ENCODE measurements around the gene ZFYVE27.
A peak's percentile ranks its signal among the peaks of the same experiment; 100 is the strongest.

Gene ZFYVE27

GRCh38 chr10:97718178-97718577, 18.8 kb upstream of the ZFYVE27 start:
- no peak for TF ChIP-seq CTCF (IDR thresholded peaks at IDR 0.05; ENCODE audit: control insufficient read depth, extremely low read depth, insufficient read depth)
- no peak for DNase-seq (ENCODE audit: low read depth)
- H3K4me3 ChIP-seq (ENCODE audit: low read depth, low read length) = no peak overlapping the region

- no peak for TF ChIP-seq CTCF (IDR thresholded peaks at IDR 0.05; ENCODE audit: control insufficient read depth, extremely low read depth, insufficient read depth)
- no peak overlapping the region for H3K4me3 ChIP-seq (ENCODE audit: low read depth, low read length)
- DNase-seq (ENCODE audit: low read depth) = peak; percentile 99
Measured at GRCh38 chr10:97718659-97719142, 18.2 kb upstream of the ZFYVE27 start.

GRCh38 chr10:97719602-97720001, 17.3 kb upstream of the ZFYVE27 start:
- no peak for DNase-seq (ENCODE audit: low read depth)
- H3K4me3 ChIP-seq (ENCODE audit: low read depth, low read length) = no peak overlapping the region
- TF ChIP-seq CTCF (IDR thresholded peaks at IDR 0.05; ENCODE audit: control insufficient read depth, extremely low read depth, insufficient read depth) = no peak

DNA sequence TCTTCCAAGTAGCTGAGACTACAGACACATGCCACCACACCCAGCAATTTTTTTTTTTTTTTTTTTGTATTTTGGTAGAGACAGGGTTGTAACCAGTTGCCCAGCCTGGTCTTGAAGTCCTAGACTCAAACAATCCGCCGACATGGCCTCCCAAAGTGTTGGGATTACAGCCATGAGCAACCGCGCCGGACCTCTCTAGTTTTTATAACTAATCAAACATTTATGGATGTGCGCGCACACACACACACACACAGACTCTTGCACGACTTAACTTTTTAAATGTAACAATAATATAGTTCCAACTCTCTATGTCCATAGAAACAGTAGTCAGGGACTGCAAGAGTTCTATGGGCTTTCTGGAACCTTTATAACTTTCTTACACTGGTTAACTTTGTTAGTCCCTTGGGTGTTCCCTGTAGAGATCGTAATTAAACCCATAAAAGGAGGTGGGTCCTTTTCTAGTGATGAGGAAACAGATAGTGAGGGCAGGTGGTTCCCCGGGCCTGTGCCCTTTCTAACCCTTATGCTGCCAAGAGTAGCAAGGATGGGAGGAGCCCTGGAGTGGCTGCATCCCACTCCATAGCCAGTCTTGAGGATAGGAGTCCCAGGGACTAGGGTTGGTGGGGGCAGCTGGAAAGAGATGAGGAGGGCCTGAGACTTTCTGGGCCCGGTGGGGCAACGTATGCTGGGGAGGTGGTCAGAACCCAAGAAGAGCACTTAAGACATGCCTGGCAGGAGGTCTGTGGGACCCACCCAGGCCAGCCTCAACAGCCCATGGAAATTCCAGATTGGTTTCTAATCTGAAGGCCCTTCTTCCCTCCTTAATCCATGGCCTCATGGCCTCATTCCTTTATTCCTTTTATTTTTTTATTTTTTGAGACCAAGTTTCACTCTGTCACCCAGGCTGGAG, 14.8 kb upstream of the ZFYVE27 start:
- H3K4me3 ChIP-seq (ENCODE audit: low read depth, low read length) = no peak overlapping the region
- TF ChIP-seq CTCF (IDR thresholded peaks at IDR 0.05; ENCODE audit: control insufficient read depth, extremely low read depth, insufficient read depth) = no peak
- DNase-seq (ENCODE audit: low read depth) = no peak

- no peak for TF ChIP-seq CTCF (IDR thresholded peaks at IDR 0.05; ENCODE audit: control insufficient read depth, extremely low read depth, insufficient read depth)
- DNase-seq (ENCODE audit: low read depth) = no peak
- H3K4me3 ChIP-seq (ENCODE audit: low read depth, low read length) = no peak overlapping the region
Measured at GRCh38 chr10:97723001-97723400, 13.9 kb upstream of the ZFYVE27 start.

DNA sequence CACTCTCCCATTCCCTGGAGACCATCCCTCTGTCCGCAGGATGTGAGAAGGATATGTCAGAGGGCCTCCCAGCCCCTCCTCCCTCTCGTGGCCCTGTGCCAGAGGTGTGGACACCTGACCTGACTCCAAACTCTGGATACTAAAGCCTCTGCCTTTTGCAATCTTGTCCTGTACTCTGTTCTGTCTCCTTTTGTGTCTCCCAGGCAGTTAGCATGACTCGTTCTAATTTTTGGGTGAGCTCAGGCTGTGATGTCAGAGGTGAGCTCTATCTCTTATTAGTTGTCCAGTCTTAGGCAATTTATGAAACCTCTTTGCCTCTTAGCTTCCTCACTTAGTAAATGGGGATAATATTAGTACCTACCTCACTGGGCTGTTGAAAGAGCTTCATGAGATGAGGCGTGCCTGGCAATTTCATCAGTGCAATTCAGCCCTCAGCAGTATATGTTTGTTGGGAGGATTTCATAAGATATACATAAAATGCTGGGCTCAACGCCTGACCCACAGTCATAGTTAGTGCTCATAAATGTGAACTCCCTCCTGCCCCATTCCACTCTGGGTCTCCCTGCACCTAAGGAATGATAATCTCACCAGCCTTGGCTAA, 12.5 kb upstream of the ZFYVE27 start:
- H3K4me3 ChIP-seq (ENCODE audit: low read depth, low read length) = no peak overlapping the region
- TF ChIP-seq CTCF (IDR thresholded peaks at IDR 0.05; ENCODE audit: control insufficient read depth, extremely low read depth, insufficient read depth) = no peak
- no peak for DNase-seq (ENCODE audit: low read depth)

All from LNCaP clone FGC (cell line).